ENCODE measurements around the gene GAPT.

- TF ChIP-seq MAX (IDR thresholded peaks at IDR 0.05; ENCODE audit: low read depth) (no peak), YY1 (IDR thresholded peaks at IDR 0.05; ENCODE audit: low read depth) (no peak), PBX3 (IDR thresholded peaks at IDR 0.05) (no peak), RCOR1 (IDR thresholded peaks at IDR 0.05; ENCODE audit: low read length) (no peak), POLR2AphosphoS5 (IDR thresholded peaks at IDR 0.05; ENCODE audit: low read depth, low read length) (no peak), RAD21 (IDR thresholded peaks at IDR 0.05; ENCODE audit: low read length) (no peak), NRF1 (IDR thresholded peaks at IDR 0.05; ENCODE audit: low read depth, low read length) (no peak), RFX5 (IDR thresholded peaks at IDR 0.05; ENCODE audit: low read length) (no peak)
- TF ChIP-seq, protein P1, sequence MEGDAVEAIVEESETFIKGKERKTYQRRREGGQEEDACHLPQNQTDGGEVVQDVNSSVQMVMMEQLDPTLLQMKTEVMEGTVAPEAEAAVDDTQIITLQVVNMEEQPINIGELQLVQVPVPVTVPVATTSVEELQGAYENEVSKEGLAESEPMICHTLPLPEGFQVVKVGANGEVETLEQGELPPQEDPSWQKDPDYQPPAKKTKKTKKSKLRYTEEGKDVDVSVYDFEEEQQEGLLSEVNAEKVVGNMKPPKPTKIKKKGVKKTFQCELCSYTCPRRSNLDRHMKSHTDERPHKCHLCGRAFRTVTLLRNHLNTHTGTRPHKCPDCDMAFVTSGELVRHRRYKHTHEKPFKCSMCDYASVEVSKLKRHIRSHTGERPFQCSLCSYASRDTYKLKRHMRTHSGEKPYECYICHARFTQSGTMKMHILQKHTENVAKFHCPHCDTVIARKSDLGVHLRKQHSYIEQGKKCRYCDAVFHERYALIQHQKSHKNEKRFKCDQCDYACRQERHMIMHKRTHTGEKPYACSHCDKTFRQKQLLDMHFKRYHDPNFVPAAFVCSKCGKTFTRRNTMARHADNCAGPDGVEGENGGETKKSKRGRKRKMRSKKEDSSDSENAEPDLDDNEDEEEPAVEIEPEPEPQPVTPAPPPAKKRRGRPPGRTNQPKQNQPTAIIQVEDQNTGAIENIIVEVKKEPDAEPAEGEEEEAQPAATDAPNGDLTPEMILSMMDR (IDR thresholded peaks at IDR 0.05) = no peak
Measured at GRCh38 chr5:58544195-58544594, 53.0 kb downstream of the GAPT start.

Data from SK-N-SH (cell line).